ENCODE data around the gene RALGAPA1.

DNA sequence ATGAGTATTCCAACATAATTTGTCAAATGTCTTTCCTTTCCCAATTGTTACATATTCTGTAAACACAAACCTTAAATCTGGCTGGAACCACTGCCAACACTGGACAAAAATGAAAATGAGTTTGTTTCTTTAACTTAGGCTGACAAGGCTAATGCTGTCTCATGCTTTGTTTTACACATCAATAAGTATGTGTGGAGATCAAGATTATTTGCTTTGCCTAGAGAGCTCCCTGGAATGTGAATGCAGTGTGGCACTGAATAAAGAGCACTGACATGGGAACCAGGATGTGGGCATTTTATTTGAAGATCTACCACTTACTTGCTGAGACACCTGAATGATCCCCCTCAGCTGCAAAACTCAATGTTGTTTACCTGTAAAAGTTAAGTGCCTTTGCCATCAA lies 61.7 kb downstream of the RALGAPA1 start:
- TF ChIP-seq, protein P1, sequence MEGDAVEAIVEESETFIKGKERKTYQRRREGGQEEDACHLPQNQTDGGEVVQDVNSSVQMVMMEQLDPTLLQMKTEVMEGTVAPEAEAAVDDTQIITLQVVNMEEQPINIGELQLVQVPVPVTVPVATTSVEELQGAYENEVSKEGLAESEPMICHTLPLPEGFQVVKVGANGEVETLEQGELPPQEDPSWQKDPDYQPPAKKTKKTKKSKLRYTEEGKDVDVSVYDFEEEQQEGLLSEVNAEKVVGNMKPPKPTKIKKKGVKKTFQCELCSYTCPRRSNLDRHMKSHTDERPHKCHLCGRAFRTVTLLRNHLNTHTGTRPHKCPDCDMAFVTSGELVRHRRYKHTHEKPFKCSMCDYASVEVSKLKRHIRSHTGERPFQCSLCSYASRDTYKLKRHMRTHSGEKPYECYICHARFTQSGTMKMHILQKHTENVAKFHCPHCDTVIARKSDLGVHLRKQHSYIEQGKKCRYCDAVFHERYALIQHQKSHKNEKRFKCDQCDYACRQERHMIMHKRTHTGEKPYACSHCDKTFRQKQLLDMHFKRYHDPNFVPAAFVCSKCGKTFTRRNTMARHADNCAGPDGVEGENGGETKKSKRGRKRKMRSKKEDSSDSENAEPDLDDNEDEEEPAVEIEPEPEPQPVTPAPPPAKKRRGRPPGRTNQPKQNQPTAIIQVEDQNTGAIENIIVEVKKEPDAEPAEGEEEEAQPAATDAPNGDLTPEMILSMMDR (IDR thresholded peaks at IDR 0.05; ENCODE audit: low read depth, low read length, missing input control), result no peak
- no peak for TF ChIP-seq TAF1 (conservative IDR thresholded peaks at IDR 0.05)
